ENCODE results near the gene APOC4.

DNA sequence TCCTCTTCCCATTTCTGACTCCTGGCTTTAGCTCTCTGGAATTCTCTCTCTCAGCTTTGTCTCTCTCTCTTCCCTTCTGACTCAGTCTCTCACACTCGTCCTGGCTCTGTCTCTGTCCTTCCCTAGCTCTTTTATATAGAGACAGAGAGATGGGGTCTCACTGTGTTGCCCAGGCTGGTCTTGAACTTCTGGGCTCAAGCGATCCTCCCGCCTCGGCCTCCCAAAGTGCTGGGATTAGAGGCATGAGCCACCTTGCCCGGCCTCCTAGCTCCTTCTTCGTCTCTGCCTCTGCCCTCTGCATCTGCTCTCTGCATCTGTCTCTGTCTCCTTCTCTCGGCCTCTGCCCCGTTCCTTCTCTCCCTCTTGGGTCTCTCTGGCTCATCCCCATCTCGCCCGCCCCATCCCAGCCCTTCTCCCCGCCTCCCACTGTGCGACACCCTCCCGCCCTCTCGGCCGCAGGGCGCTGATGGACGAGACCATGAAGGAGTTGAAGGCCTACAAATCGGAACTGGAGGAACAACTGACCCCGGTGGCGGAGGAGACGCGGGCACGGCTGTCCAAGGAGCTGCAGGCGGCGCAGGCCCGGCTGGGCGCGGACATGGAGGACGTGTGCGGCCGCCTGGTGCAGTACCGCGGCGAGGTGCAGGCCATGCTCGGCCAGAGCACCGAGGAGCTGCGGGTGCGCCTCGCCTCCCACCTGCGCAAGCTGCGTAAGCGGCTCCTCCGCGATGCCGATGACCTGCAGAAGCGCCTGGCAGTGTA, 33.8 kb upstream of the APOC4 start:
- TF ChIP-seq, protein P1, sequence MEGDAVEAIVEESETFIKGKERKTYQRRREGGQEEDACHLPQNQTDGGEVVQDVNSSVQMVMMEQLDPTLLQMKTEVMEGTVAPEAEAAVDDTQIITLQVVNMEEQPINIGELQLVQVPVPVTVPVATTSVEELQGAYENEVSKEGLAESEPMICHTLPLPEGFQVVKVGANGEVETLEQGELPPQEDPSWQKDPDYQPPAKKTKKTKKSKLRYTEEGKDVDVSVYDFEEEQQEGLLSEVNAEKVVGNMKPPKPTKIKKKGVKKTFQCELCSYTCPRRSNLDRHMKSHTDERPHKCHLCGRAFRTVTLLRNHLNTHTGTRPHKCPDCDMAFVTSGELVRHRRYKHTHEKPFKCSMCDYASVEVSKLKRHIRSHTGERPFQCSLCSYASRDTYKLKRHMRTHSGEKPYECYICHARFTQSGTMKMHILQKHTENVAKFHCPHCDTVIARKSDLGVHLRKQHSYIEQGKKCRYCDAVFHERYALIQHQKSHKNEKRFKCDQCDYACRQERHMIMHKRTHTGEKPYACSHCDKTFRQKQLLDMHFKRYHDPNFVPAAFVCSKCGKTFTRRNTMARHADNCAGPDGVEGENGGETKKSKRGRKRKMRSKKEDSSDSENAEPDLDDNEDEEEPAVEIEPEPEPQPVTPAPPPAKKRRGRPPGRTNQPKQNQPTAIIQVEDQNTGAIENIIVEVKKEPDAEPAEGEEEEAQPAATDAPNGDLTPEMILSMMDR (IDR thresholded peaks at IDR 0.05) = no peak
- no peak for TF ChIP-seq POLR2A (IDR thresholded peaks at IDR 0.05)
